Activated CD4-positive, alpha-beta T cell treated with anti-CD3 and anti-CD28 coated beads, Interleukin-2, amount 50 U/mL, for 24 hours (primary cell): ENCODE results near the gene MDM4.
"Not testable (repeated sequence)": the region's sequence is repeated elsewhere in the genome, so short reads cannot be mapped to it uniquely, and the experiment has no call there.

Experiments
- DNase-seq, 2 donors: peaks; one replicate each; pipeline ENCODE4 v3.0.0-alpha.2; 2020; ENCODE audit warnings: low read depth in 1 of 2, low spot score in 1 of 2

MDM4 gene

GRCh38 chr1:204560002-204560401 lies 43.8 kb downstream of the MDM4 start:
- DNase-seq: not testable (repeated sequence)

- DNase-seq: no peak
These were observed 44.5 kb downstream of the MDM4 start for GRCh38 chr1:204560590-204561150.

GRCh38 chr1:204562075-204562990 lies 46.1 kb downstream of the MDM4 start:
- DNase-seq: no peak

DNA sequence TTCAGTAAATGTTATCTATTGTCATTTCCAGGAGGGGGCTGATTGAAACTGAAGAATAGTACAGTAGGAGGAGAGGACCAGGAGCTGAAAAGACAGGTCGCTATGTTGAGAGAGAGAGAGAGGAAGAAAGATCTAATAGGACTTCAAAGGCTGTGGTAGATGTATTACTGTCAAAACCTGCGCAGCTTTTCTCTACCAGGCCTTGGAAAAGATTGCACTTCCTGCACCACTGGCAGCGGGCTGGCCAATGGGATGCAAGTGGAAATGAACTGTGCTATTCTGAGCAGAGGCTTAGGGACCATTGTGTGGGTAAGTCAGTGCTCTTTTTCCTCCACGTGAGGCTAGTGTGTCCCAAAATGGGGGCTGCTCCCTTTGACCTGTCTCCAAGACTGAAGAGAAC lies 47.1 kb downstream of the MDM4 start:
- DNase-seq: no peak

DNA sequence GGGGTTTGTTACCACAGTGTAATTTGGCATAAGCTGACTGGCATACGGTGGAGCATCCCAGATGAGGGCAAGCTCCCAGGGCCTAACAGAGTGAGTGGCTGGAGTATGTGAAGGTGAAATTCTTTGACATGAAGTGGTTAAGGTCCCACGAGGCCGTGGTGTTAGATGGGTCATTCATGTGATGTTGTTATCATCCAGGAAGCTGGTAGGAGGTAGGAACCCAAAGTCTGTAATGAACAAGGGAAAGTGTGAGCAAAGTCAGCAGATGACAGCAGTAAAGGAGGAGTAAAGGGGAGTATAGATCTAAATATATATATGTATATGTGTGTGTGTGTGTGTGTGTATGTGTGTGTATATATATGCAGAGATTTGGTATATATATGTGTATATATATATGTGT lies 47.6 kb downstream of the MDM4 start:
- DNase-seq: no peak

GRCh38 chr1:204564835-204565234 lies 48.6 kb downstream of the MDM4 start:
- DNase-seq: peak in 1 of 2 donors; percentile 9

DNA sequence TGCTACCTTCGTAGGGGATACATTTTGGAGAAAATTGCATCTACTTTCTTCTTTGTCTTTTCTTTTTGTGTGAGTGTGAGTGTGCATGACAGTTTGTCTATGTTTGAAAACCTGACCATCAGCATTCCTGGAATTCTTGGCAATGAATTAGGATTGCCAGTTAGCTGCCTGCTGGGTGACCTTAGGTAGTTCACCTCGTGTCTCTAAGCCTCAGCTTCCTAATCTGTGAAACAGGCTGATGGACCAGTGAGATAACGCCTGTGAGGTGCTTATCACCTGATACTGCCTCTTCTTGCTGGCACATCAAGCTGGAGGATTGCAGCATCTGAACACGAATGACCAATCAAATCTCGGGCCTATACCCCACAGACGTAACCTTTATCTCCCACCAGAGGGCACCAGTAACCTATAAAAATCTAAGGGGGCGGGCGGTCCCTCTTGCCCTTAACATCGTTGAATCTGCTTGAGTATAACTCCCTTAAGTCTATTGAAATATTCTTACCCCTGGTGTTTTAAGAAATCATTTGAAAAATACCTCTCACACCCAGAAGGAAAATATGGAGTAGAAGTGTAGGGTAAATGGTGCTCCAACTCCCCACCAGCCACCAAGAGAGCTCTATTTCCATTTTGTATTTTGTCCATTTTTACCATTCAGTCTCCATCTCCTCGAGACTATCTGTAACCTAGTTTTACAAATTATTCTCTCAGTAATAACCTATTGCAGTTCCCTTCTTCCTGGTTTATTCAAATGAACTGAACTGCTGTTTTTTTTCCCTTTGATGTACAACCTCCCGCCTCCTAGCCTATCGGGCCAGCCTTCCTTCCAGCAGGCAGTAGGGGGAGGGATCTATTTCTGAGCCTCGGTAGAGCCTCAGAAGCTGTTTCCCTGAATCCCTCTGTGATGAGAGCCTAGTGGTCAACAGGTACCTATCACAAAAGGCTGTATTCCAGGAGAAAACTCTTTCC lies 49.7 kb downstream of the MDM4 start:
- peak; percentile 20 to 49 for DNase-seq

GRCh38 chr1:204566583-204566955 lies 50.4 kb downstream of the MDM4 start:
- no peak for DNase-seq

DNA sequence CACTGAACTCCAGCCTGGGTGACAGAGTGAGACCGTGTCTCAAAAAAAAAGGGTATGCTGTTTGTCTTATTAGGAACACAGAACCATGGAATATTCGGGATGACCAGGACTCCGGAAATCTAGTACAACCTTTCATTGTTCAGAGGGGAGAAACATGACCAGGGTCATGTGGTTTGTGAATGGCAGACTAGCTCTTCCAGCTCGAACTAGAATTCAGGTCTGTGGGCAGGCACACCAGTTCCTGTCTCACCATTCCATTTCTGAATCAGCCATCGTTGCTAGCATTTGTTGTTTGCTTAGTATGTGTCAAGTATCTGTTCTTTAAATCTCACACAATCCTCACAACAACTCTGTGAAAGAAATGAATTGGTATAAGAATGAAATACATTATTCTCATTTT lies 50.9 kb downstream of the MDM4 start:
- no peak for DNase-seq

DNA sequence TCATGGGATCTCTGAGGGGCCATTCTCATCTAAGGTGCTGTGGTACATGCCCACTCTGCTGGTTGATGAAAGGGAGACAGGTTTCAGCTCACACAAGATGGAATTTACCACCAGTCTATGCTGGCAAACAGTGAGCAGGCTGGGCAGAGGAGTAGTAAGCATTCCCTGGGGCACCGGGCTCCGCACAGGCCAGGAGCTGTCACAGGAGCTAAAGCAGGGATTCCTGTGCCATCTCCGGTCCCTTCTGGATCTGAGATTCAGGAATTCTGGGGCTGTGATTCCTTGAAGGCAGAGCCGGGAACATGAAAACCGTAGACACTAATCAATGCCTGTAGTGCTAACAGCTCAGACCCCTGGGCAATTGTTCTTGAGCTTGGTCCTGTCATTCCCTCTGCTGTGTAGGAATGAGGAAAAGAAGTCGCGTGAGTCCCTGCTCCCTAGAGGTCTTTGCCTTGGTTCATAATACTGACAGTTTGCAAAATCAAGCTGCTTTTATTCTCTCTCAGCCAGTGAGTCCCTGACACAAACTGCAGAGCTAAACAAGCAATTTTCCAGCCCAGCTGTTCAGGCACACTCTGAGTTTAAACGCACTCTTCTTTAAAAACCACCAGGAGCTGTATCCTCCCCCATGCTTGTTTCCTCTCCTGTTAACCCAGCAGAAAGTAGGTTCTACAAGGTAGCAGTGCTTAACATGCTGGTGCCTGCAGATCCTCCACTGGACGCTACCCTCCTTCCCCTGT lies 52.5 kb downstream of the MDM4 start:
- no peak for DNase-seq

- DNase-seq: no peak
These were observed 53.3 kb downstream of the MDM4 start for GRCh38 chr1:204569478-204569877.

DNA sequence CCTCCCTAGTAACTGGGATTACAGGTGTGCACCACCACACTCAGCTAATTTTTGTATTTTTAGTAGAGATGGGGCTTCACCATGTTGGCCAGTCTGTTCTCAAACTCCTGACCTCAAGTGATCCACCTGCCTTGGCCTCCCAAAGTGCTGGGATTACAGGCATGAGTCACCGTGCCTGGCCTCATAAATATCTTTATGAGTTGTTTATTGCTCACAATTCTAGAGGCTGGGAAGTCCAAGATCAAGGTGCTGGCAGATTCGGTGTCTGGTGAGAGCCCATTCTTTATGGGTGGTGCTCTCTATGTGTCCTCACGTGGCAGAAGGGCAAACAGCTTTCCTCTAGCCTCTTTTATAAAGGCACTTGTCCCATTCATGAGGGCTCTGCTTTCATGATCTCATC lies 53.8 kb downstream of the MDM4 start:
- DNase-seq: not testable (repeated sequence)

GRCh38 chr1:204571128-204571527 lies 54.9 kb downstream of the MDM4 start:
- no peak for DNase-seq

- no peak for DNase-seq
These were observed 55.4 kb downstream of the MDM4 start for GRCh38 chr1:204571631-204572030.

- no peak for DNase-seq
These were observed 57.0 kb downstream of the MDM4 start for GRCh38 chr1:204572923-204573922.

- DNase-seq: no peak
These were observed 58.0 kb downstream of the MDM4 start for GRCh38 chr1:204574016-204574864.

DNA sequence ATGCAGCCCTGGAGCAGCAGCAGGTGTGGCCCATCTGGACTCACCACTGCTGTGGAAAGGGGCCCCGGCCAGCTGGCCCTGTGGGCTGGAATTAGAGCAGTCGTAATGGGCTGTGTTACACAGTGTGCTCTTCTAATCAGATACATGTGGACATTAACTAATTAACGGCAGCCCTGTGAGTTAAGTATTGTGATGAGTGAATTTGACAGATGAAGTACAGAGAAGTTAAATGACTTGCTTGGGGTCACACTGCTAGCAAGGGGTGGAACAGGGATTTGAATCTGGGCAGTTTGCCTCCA lies 58.6 kb downstream of the MDM4 start:
- DNase-seq: no peak

GRCh38 chr1:204575221-204576190 lies 59.3 kb downstream of the MDM4 start:
- no peak for DNase-seq
